SK-N-SH (cell line): ENCODE results near the gene PTPN5. TPM values are rescaled to one million over a fixed set of nuclear protein-coding genes. Genes with fewer than 3 reads are reported as not detected.

ENCODE experiments used
- CTCF ChIA-PET: fragments of 300-600, 350-600 bp; formaldehyde crosslinking; extraction: SDS; loops from one replicate; lab custom pipeline; 2021; lab: Yijun Ruan, JAX
- POLR2A ChIA-PET: fragments of 350-600 bp; sonication (Branson Sonifier 250); formaldehyde crosslinking; extraction: SDS; loops from one replicate; lab custom pipeline; 2020; ENCODE audit warnings: antibody characterized with exemption, inconsistent platforms; lab: Yijun Ruan, JAX
- DNase-seq: peaks from one replicate; pipeline ENCODE4 v3.0.0; 2012
- H2AFZ ChIP-seq: fragments of 200-600 bp; sonication (generic); 2 replicates; pipeline ENCODE4 v1.8.1; 2016; ENCODE audit warnings: antibody characterized with exemption, mild to moderate bottlenecking, low read depth
- H3F3A ChIP-seq: fragments of 200-600 bp; sonication (generic); replicated peaks from 2 replicates; pipeline ENCODE3; 2016; ENCODE audit warnings: antibody characterized with exemption, mild to moderate bottlenecking; ENCODE audit not compliant: insufficient read depth
- H3K27ac ChIP-seq, 2 experiments: fragments of 200-500 bp in 1 of 2; fragments of 200-600 bp in 1 of 2; sonication (Bioruptor generic) in 1 of 2; sonication (generic), shearing (Covaris generic) in 1 of 2; 2 replicates each; pipeline versions ENCODE4 v1.5.1 to v1.6.1; 2014 to 2016; ENCODE audit warnings: low read depth in 2 of 2, inconsistent platforms in 1 of 2, low read length in 1 of 2, mild to moderate bottlenecking in 1 of 2, mixed read lengths in 1 of 2
- H3K27me3 ChIP-seq: fragments of 200-600 bp; sonication (generic), shearing (Covaris generic); 2 replicates; pipeline ENCODE4 v1.6.1; 2016; ENCODE audit warnings: mixed run types; ENCODE audit not compliant: insufficient read depth
- H3K36me3 ChIP-seq, 2 experiments: fragments of 200-500 bp in 1 of 2; fragments of 200-600 bp in 1 of 2; sonication (Bioruptor generic) in 1 of 2; sonication (generic) in 1 of 2; replicated peaks in 1 of 2; 2 replicates each; pipeline versions ENCODE3 to v1.5.1; 2014 to 2016; ENCODE audit warnings: low read length in 1 of 2, mild to moderate bottlenecking in 1 of 2; ENCODE audit not compliant: insufficient read depth in 2 of 2, control insufficient read depth in 1 of 2
- H3K4me1 ChIP-seq, 2 experiments: fragments of 200-500 bp in 1 of 2; fragments of 200-600 bp in 1 of 2; sonication (Bioruptor generic) in 1 of 2; sonication (generic), shearing (Covaris generic) in 1 of 2; 2 replicates each; pipeline versions ENCODE4 v1.5.1 to v1.6.1; 2014 to 2016; ENCODE audit warnings: low read depth in 1 of 2, low read length in 1 of 2, mixed run types in 1 of 2; ENCODE audit not compliant: insufficient read depth in 2 of 2, control insufficient read depth in 1 of 2
- H3K4me2 ChIP-seq: fragments of 200-600 bp; sonication (generic), shearing (Covaris generic); 2 replicates; pipeline ENCODE4 v1.6.1; 2017; ENCODE audit warnings: mixed run types
- H3K4me3 ChIP-seq, 2 experiments: fragments of 200-500 bp in 1 of 2; fragments of 200-600 bp in 1 of 2; sonication (Bioruptor generic) in 1 of 2; sonication (generic), shearing (Covaris generic) in 1 of 2; 2 replicates each; pipeline versions ENCODE4 v1.5.1 to v1.8.1; 2014 to 2016; ENCODE audit warnings: low read depth in 2 of 2, inconsistent platforms in 1 of 2, low read length in 1 of 2, mild to moderate bottlenecking in 1 of 2, mixed read lengths in 1 of 2, moderate library complexity in 1 of 2
- H3K79me2 ChIP-seq: fragments of 200-600 bp; sonication (generic); 2 replicates; pipeline ENCODE4 v1.8.1; 2017; ENCODE audit warnings: mild to moderate bottlenecking; ENCODE audit not compliant: insufficient read depth
- H3K9ac ChIP-seq: fragments of 200-600 bp; sonication (generic); 2 replicates; pipeline ENCODE4 v1.6.1; 2017; ENCODE audit warnings: mixed run types
- H3K9me2 ChIP-seq: fragments of 200-600 bp; sonication (generic); 2 replicates; pipeline ENCODE4 v1.6.1; 2017; ENCODE audit warnings: mixed run types
- H3K9me3 ChIP-seq: fragments of 200-600 bp; sonication (generic); 2 replicates; pipeline ENCODE4 v1.6.1; 2017; ENCODE audit warnings: mixed run types, mild to moderate bottlenecking, moderate library complexity
- H4K20me1 ChIP-seq: fragments of 200-600 bp; sonication (generic); 2 replicates; pipeline ENCODE4 v1.6.1; 2017; ENCODE audit warnings: mild to moderate bottlenecking, mixed run types; ENCODE audit not compliant: insufficient read depth
- EP300 ChIP-seq, 2 experiments: IDR thresholded peaks; 2 replicates each; pipeline versions ENCODE4 v1.4.0 to v1.6.1; 2012; ENCODE audit warnings: borderline replicate concordance in 1 of 2, low read depth in 1 of 2, low read length in 1 of 2
- FOXJ3 ChIP-seq: sonication (generic); formaldehyde crosslinking; IDR thresholded peaks from 2 replicates; pipeline ENCODE4 v1.5.1; 2020; ENCODE audit warnings: mild to moderate bottlenecking, missing genetic modification reagents
- FOXM1 ChIP-seq: IDR thresholded peaks from 2 replicates; pipeline ENCODE4 v1.4.0; 2012; ENCODE audit warnings: low read depth, mild to moderate bottlenecking
- GABPA ChIP-seq: IDR thresholded peaks from 2 replicates; pipeline ENCODE4 v1.4.0; 2012; ENCODE audit warnings: low read depth, mild to moderate bottlenecking
- GATA2 ChIP-seq: sonication (generic); formaldehyde crosslinking; IDR thresholded peaks from 2 replicates; pipeline ENCODE4 v1.5.0; 2020; ENCODE audit warnings: mild to moderate bottlenecking, missing genetic modification reagents
- MXI1 ChIP-seq: IDR thresholded peaks from 2 replicates; pipeline ENCODE4 v1.6.1; 2012; ENCODE audit warnings: mild to moderate bottlenecking, low read depth, low read length, improper control_type of control experiment
- NFIC ChIP-seq: IDR thresholded peaks from 2 replicates; pipeline ENCODE4 v1.4.0; 2012; ENCODE audit warnings: borderline replicate concordance
- NRF1 ChIP-seq: IDR thresholded peaks from 2 replicates; pipeline ENCODE4 v1.6.1; 2012; ENCODE audit warnings: low read depth, mild to moderate bottlenecking, low read length
- SMC3 ChIP-seq: IDR thresholded peaks from 2 replicates; pipeline ENCODE4 v1.6.1; 2012; ENCODE audit warnings: low read depth, low read length, improper control_type of control experiment
- TAF1 ChIP-seq: IDR thresholded peaks from 2 replicates; pipeline ENCODE4 v1.6.1; 2012; ENCODE audit warnings: low read depth, mild to moderate bottlenecking, low read length, moderate library complexity, borderline replicate concordance
- TCF12 ChIP-seq: IDR thresholded peaks from 2 replicates; pipeline ENCODE4 v1.4.0; 2012
- TEAD4 ChIP-seq: IDR thresholded peaks from 2 replicates; pipeline ENCODE4 v1.4.0; 2012; ENCODE audit warnings: mild to moderate bottlenecking, borderline replicate concordance; ENCODE audit not compliant: insufficient read depth
- WGBS: methylation state at CpG from one replicate; pipeline ENCODE4 v1.1.6; 2017; ENCODE audit warnings: low lambda C conversion rate; 5-methylcytosine and 5-hydroxymethylcytosine counted together
- polyA plus RNA-seq, 3 experiments: library from polyadenylated mRNA; depleted of rRNA; stranded (reverse); fragments of >200 nt; gene quantifications; 2 replicates each; pipeline ENCODE4 v1.2.3, GENCODE V29; 2012
- TF ChIP-seq, protein P1 (sequence below): IDR thresholded peaks from 2 replicates; pipeline ENCODE4 v1.6.1; 2012; ENCODE audit warnings: mild to moderate bottlenecking, low read depth, low read length, moderate library complexity
- TF ChIP-seq, protein P2 (sequence below): IDR thresholded peaks from 2 replicates; pipeline ENCODE4 v1.4.0; 2012; ENCODE audit warnings: low read depth, borderline replicate concordance
- TF ChIP-seq, protein P3 (sequence below): fragments of 150-350 bp; IDR thresholded peaks from 2 replicates; pipeline ENCODE4 v1.6.1; 2017; ENCODE audit warnings: antibody characterized with exemption, low read length, low read depth, borderline replicate concordance
- TF ChIP-seq, protein P4 (sequence below): fragments of 150-350 bp; IDR thresholded peaks from 2 replicates; pipeline ENCODE4 v1.6.1; 2016; ENCODE audit warnings: mild to moderate bottlenecking, low read depth, low read length
- TF ChIP-seq, protein P5 (sequence below): IDR thresholded peaks from 2 replicates; pipeline ENCODE4 v1.4.0; 2012; ENCODE audit warnings: low read depth

The PTPN5 gene
- polyA plus RNA-seq, 1 of the 3 experiments (the other 2 are of a cell fraction): not detected

DNA sequence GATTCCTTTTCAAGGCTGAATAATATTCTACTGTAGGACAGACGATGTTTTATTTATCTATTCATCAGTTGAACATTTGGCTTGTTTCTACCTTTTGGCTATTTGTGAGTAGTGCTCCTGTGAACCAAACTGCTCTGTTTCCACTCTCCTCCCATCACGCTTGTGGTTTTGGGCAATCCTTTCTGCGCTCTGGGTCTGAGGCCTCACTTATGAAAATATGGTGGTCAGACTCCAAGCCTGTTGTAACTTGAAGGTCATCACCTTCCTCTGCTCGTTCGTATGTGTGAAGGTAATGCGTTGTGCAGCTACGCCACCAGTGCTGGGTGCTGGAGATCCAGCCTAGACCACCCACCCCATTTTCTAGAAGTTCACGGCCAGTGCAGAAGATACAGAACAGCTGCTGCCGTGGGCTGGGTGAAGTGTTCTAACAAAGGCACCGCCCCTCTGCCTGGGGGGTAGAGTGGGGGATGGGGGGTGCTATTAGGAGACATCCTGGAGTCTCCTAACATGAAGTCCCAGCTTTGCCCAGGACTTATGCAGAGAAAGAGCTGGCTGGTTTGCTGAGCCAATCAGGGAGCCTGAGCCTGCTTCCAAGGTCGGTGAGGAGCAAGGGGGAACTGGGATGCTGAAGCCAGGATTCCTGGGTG is 21.0 kb downstream of the PTPN5 start (continued):
- TF ChIP-seq, protein P1, sequence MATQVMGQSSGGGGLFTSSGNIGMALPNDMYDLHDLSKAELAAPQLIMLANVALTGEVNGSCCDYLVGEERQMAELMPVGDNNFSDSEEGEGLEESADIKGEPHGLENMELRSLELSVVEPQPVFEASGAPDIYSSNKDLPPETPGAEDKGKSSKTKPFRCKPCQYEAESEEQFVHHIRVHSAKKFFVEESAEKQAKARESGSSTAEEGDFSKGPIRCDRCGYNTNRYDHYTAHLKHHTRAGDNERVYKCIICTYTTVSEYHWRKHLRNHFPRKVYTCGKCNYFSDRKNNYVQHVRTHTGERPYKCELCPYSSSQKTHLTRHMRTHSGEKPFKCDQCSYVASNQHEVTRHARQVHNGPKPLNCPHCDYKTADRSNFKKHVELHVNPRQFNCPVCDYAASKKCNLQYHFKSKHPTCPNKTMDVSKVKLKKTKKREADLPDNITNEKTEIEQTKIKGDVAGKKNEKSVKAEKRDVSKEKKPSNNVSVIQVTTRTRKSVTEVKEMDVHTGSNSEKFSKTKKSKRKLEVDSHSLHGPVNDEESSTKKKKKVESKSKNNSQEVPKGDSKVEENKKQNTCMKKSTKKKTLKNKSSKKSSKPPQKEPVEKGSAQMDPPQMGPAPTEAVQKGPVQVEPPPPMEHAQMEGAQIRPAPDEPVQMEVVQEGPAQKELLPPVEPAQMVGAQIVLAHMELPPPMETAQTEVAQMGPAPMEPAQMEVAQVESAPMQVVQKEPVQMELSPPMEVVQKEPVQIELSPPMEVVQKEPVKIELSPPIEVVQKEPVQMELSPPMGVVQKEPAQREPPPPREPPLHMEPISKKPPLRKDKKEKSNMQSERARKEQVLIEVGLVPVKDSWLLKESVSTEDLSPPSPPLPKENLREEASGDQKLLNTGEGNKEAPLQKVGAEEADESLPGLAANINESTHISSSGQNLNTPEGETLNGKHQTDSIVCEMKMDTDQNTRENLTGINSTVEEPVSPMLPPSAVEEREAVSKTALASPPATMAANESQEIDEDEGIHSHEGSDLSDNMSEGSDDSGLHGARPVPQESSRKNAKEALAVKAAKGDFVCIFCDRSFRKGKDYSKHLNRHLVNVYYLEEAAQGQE: no peak
- TF ChIP-seq, protein P2, sequence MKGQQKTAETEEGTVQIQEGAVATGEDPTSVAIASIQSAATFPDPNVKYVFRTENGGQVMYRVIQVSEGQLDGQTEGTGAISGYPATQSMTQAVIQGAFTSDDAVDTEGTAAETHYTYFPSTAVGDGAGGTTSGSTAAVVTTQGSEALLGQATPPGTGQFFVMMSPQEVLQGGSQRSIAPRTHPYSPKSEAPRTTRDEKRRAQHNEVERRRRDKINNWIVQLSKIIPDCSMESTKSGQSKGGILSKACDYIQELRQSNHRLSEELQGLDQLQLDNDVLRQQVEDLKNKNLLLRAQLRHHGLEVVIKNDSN: no peak
- TF ChIP-seq GATA2 (CRISPR knock-in tag): no peak

DNA sequence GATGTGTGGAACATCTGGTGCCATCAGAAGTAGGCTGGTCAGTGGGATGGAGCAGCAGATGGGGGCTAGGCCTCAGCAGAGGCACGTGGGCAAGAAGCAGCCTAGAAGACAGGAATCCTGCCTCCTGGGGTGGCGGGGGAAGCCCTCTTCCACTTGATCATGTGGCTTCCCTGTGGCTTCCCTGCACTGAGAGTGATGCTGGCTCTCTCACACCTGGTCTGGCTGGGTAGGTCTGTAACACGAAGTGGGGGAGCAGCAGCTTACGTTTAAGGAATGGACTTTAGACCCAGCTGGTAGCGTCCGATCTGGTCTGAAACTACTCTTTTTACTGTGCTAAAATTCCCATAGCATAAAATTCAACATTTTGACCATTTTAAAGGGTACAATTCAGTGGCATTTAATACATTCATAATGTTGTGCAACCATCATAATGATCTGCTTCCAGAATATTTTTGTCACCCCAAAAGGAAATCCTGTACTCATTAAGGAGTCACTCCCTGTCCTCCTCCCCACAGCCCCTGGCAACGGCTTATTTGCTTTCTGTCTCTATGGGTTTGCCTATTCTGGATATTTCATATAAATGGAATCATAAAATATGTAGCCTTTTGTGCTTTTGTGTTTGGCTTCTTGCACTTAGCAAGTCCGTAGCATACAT is 21.7 kb downstream of the PTPN5 start:
- no peak overlapping the region for H3K4me2 ChIP-seq
- H3K9ac ChIP-seq: no peak overlapping the region
- 71% methylated on average over 5 of the region's 8 CpGs for WGBS
- no peaks in the 10 kb centered on the region for H3K9me2 ChIP-seq
- H3K27ac ChIP-seq: no peak overlapping the region
- CTCF ChIA-PET: interaction anchor here (1.5 kb wide), 1 partner anchor 32 kb away, joined by 4 read pairs; no protein-coding TSS in a partner anchor
- H3K36me3 ChIP-seq: no peaks in the 10 kb centered on the region
- H3K4me1 ChIP-seq: no peaks in the 10 kb centered on the region
- no peak for DNase-seq
- H2AFZ ChIP-seq: no peak overlapping the region
- no peak overlapping the region for H3K4me3 ChIP-seq
- H4K20me1 ChIP-seq: no peaks in the 10 kb centered on the region
- no peaks in the 10 kb centered on the region for H3F3A ChIP-seq
- H3K9me3 ChIP-seq: no peaks in the 10 kb centered on the region
- H3K27me3 ChIP-seq: no peaks in the 10 kb centered on the region; the same call in 1 of the 2 replicates
- no peaks in the 10 kb centered on the region for H3K79me2 ChIP-seq
- POLR2A ChIA-PET: no interaction called here
- no peak for TF ChIP-seq GABPA
- TF ChIP-seq FOXJ3 (CRISPR knock-in tag): no peak
- TF ChIP-seq, protein P1: no peak
- TF ChIP-seq MXI1: no peak
- TF ChIP-seq TAF1: no peak
- no peak for TF ChIP-seq NRF1
- no peak for TF ChIP-seq EP300 (IDR thresholded peaks at IDR 0.05; ENCODE audit: borderline replicate concordance in 1 of 2, low read depth in 1 of 2, low read length in 1 of 2)
- TF ChIP-seq, protein P3, sequence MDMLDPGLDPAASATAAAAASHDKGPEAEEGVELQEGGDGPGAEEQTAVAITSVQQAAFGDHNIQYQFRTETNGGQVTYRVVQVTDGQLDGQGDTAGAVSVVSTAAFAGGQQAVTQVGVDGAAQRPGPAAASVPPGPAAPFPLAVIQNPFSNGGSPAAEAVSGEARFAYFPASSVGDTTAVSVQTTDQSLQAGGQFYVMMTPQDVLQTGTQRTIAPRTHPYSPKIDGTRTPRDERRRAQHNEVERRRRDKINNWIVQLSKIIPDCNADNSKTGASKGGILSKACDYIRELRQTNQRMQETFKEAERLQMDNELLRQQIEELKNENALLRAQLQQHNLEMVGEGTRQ: no peak
- no peak for TF ChIP-seq FOXM1
- TF ChIP-seq NFIC: no peak
- TF ChIP-seq TCF12: no peak
- no peak for TF ChIP-seq SMC3
- TF ChIP-seq, protein P4, sequence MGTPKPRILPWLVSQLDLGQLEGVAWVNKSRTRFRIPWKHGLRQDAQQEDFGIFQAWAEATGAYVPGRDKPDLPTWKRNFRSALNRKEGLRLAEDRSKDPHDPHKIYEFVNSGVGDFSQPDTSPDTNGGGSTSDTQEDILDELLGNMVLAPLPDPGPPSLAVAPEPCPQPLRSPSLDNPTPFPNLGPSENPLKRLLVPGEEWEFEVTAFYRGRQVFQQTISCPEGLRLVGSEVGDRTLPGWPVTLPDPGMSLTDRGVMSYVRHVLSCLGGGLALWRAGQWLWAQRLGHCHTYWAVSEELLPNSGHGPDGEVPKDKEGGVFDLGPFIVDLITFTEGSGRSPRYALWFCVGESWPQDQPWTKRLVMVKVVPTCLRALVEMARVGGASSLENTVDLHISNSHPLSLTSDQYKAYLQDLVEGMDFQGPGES: no peak
- no peak for TF ChIP-seq TEAD4
- TF ChIP-seq, protein P5, sequence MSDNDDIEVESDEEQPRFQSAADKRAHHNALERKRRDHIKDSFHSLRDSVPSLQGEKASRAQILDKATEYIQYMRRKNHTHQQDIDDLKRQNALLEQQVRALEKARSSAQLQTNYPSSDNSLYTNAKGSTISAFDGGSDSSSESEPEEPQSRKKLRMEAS: no peak
- TF ChIP-seq GATA2 (CRISPR knock-in tag): no peak
- TF ChIP-seq, protein P2: no peak
